BLaER1 (cell line): ENCODE measurements around the gene LRRC9.
"Not testable (repeated sequence)": the region's sequence is repeated elsewhere in the genome, so short reads cannot be mapped to it uniquely, and the experiment has no call there.

Source experiments
- H3K27ac ChIP-seq: shearing (Covaris generic); formaldehyde crosslinking; 2 replicates; pipeline ENCODE4 v1.8.1; 2022
- H3K27me3 ChIP-seq: shearing (Covaris generic); formaldehyde crosslinking; 2 replicates; pipeline ENCODE4 v1.8.1; 2022
- H3K36me3 ChIP-seq: shearing (Covaris generic); formaldehyde crosslinking; 2 replicates; pipeline ENCODE4 v1.8.1; 2022
- H3K4me1 ChIP-seq: shearing (Covaris generic); formaldehyde crosslinking; 2 replicates; pipeline ENCODE4 v1.8.1; 2022
- H3K4me2 ChIP-seq: shearing (Covaris generic); formaldehyde crosslinking; 2 replicates; pipeline ENCODE4 v1.8.1; 2022
- H3K4me3 ChIP-seq: shearing (Covaris generic); formaldehyde crosslinking; 2 replicates; pipeline ENCODE4 v1.8.1; 2022
- H3K9ac ChIP-seq: shearing (Covaris generic); formaldehyde crosslinking; 2 replicates; pipeline ENCODE4 v1.8.1; 2022
- H3K9me3 ChIP-seq: shearing (Covaris generic); formaldehyde crosslinking; 2 replicates; pipeline ENCODE4 v1.8.1; 2022
- H4K20me1 ChIP-seq: shearing (Covaris generic); formaldehyde crosslinking; 2 replicates; pipeline ENCODE4 v1.8.1; 2022
- Cebpa-rat ChIP-seq: shearing (Covaris generic); IDR thresholded peaks from 2 replicates; pipeline ENCODE4 v1.8.1; 2022

LRRC9 gene

GRCh38 chr14:60091550-60092525, 171.9 kb downstream of the LRRC9 start, which contains the start of gene PCNX4:
Gene PCNX4 (plus strand): TSS chr14:60091923. CDS start chr14:60107639, 15,716 bp downstream.
- H3K9me3 ChIP-seq = no peaks in the 10 kb centered on the region
- TF ChIP-seq Cebpa-rat = peak; percentile 90
- peak within 1 kb of the TSS; percentile 85 for H3K4me2 ChIP-seq
- H3K4me1 ChIP-seq = peaks cover 36% of the 10 kb centered on the region
- H3K36me3 ChIP-seq = peaks cover 15% of the 10 kb centered on the region
- peak within 1 kb of the TSS; percentile 95 for H3K27ac ChIP-seq
- no peaks in the 10 kb centered on the region for H3K27me3 ChIP-seq
- H3K9ac ChIP-seq = peak within 1 kb of the TSS; percentile 92
- peak within 1 kb of the TSS; percentile 78 for H3K4me3 ChIP-seq
- H4K20me1 ChIP-seq = peaks cover 19% of the 10 kb centered on the region

- Histone ChIP-seq H3K4me3 (peak overlapping the region; percentile 78), H3K4me2 (peak overlapping the region; percentile 85), H3K27ac (peak overlapping the region; percentile 95), H3K27me3 (no peaks in the 10 kb centered on the region), H4K20me1 (peaks cover 19% of the 10 kb centered on the region), H3K4me1 (peaks cover 36% of the 10 kb centered on the region), H3K36me3 (peaks cover 22% of the 10 kb centered on the region), H3K9me3 (no peaks in the 10 kb centered on the region; the same call in 1 of the 2 replicates), H3K9ac (peak overlapping the region; percentile 92)
- no peak for TF ChIP-seq Cebpa-rat
These were observed 172.6 kb downstream of the LRRC9 start for GRCh38 chr14:60092526-60092920.

- H3K9ac ChIP-seq = peak overlapping the region; percentile 92
- H3K4me1 ChIP-seq = peaks cover 36% of the 10 kb centered on the region
- H3K4me3 ChIP-seq = peak overlapping the region; percentile 78
- peak; percentile 41; the same call in 1 of the 2 replicates for TF ChIP-seq Cebpa-rat
- H3K9me3 ChIP-seq = no peaks in the 10 kb centered on the region; the same call in 1 of the 2 replicates
- peaks cover 19% of the 10 kb centered on the region for H4K20me1 ChIP-seq
- H3K27ac ChIP-seq = peak overlapping the region; percentile 95
- peaks cover 27% of the 10 kb centered on the region for H3K36me3 ChIP-seq
- no peaks in the 10 kb centered on the region for H3K27me3 ChIP-seq
- H3K4me2 ChIP-seq = peak overlapping the region; percentile 85
These were observed 173.1 kb downstream of the LRRC9 start for GRCh38 chr14:60093080-60093479.

GRCh38 chr14:60093606-60094005, 173.7 kb downstream of the LRRC9 start:
- peak overlapping the region; percentile 95 for H3K27ac ChIP-seq
- H3K36me3 ChIP-seq = peaks cover 32% of the 10 kb centered on the region
- H3K4me1 ChIP-seq = peaks cover 36% of the 10 kb centered on the region
- H3K4me3 ChIP-seq = peak overlapping the region; percentile 78
- no peaks in the 10 kb centered on the region; the same call in 1 of the 2 replicates for H3K9me3 ChIP-seq
- peak overlapping the region; percentile 85 for H3K4me2 ChIP-seq
- peak overlapping the region; percentile 92; the same call in 1 of the 2 replicates for H3K9ac ChIP-seq
- no peak for TF ChIP-seq Cebpa-rat
- no peaks in the 10 kb centered on the region for H3K27me3 ChIP-seq
- H4K20me1 ChIP-seq = peaks cover 19% of the 10 kb centered on the region

GRCh38 chr14:60094306-60094897, 174.5 kb downstream of the LRRC9 start:
- Histone ChIP-seq H3K27ac (no peak overlapping the region), H3K9ac (no peak overlapping the region), H3K4me2 (peak overlapping the region; percentile 85), H3K4me1 (peaks cover 36% of the 10 kb centered on the region), H3K36me3 (peaks cover 38% of the 10 kb centered on the region), H4K20me1 (peaks cover 19% of the 10 kb centered on the region), H3K27me3 (no peaks in the 10 kb centered on the region), H3K4me3 (peak overlapping the region; percentile 78), H3K9me3 (no peaks in the 10 kb centered on the region; the same call in 1 of the 2 replicates)
- TF ChIP-seq Cebpa-rat = no peak

GRCh38 chr14:60095231-60095630, 175.3 kb downstream of the LRRC9 start:
- H3K36me3 ChIP-seq = peaks cover 46% of the 10 kb centered on the region
- no peaks in the 10 kb centered on the region for H3K27me3 ChIP-seq
- H4K20me1 ChIP-seq = peaks cover 19% of the 10 kb centered on the region
- peaks cover 36% of the 10 kb centered on the region for H3K4me1 ChIP-seq
- no peak overlapping the region for H3K27ac ChIP-seq
- H3K4me3 ChIP-seq = no peak overlapping the region
- H3K9me3 ChIP-seq = peaks cover 3% of the 10 kb centered on the region; the same call in 1 of the 2 replicates
- peak overlapping the region; percentile 85 for H3K4me2 ChIP-seq
- no peak for TF ChIP-seq Cebpa-rat
- no peak overlapping the region for H3K9ac ChIP-seq

GRCh38 chr14:60095781-60096450, 176.0 kb downstream of the LRRC9 start:
- Histone ChIP-seq H4K20me1 (peaks cover 19% of the 10 kb centered on the region), H3K27ac (no peak overlapping the region), H3K9me3 (peaks cover 3% of the 10 kb centered on the region; the same call in 1 of the 2 replicates), H3K9ac (no peak overlapping the region), H3K4me2 (peak overlapping the region; percentile 15), H3K4me1 (peaks cover 31% of the 10 kb centered on the region), H3K36me3 (peaks cover 48% of the 10 kb centered on the region), H3K4me3 (no peak overlapping the region), H3K27me3 (no peaks in the 10 kb centered on the region)
- no peak for TF ChIP-seq Cebpa-rat

- Histone ChIP-seq H3K4me1 (peaks cover 28% of the 10 kb centered on the region), H4K20me1 (peaks cover 19% of the 10 kb centered on the region), H3K27ac (no peak overlapping the region), H3K27me3 (no peaks in the 10 kb centered on the region), H3K36me3 (peaks cover 57% of the 10 kb centered on the region), H3K9ac (no peak overlapping the region), H3K4me2 (no peak overlapping the region), H3K4me3 (no peak overlapping the region), H3K9me3 (peaks cover 12% of the 10 kb centered on the region; the same call in 1 of the 2 replicates)
- TF ChIP-seq Cebpa-rat = no peak
These were observed 178.0 kb downstream of the LRRC9 start for GRCh38 chr14:60097974-60098373.

GRCh38 chr14:60099855-60100254, 179.9 kb downstream of the LRRC9 start:
- Histone ChIP-seq H4K20me1 (peaks cover 23% of the 10 kb centered on the region), H3K4me1 (peaks cover 11% of the 10 kb centered on the region), H3K9me3 (peaks cover 31% of the 10 kb centered on the region), H3K36me3 (peaks cover 72% of the 10 kb centered on the region)
- not testable (repeated sequence) for H3K27me3 ChIP-seq, H3K9ac ChIP-seq, H3K27ac ChIP-seq, H3K4me2 ChIP-seq, H3K4me3 ChIP-seq
